Fibroblast of the aortic adventitia (primary cell): ENCODE measurements around the gene GYS1. TPM values are rescaled to one million over a fixed set of nuclear protein-coding genes. Genes with fewer than 3 reads are reported as not detected.

Experiments
- DNase-seq: peaks from one replicate; pipeline ENCODE4 v3.0.0-alpha.2; 2010; ENCODE audit warnings: low read depth
- H3K4me3 ChIP-seq: 2 replicates; pipeline ENCODE4 v1.5.1; 2011; ENCODE audit warnings: low read depth, mild to moderate bottlenecking, control low read depth, low read length, moderate library complexity
- CTCF ChIP-seq: IDR thresholded peaks from 2 replicates; pipeline ENCODE4 v1.5.1; 2011; ENCODE audit warnings: mild to moderate bottlenecking, low read length, control low read depth, inconsistent platforms; ENCODE audit not compliant: insufficient read depth
- total RNA-seq: library from RNA; depleted of rRNA; stranded (reverse); fragments of >200 nt; gene quantifications from 2 replicates; pipeline ENCODE4 v1.2.3, GENCODE V29; 2012; ENCODE audit warnings: low replicate concordance

Gene GYS1
- total RNA-seq, 1 donor: 38.6 TPM

GRCh38 chr19:49009828-49010227 lies 16.7 kb upstream of the GYS1 start:
- no peak for DNase-seq
- TF ChIP-seq CTCF: no peak
- no peak overlapping the region for H3K4me3 ChIP-seq

- no peak for DNase-seq
- no peak for TF ChIP-seq CTCF
- H3K4me3 ChIP-seq: no peak overlapping the region
These were observed 13.8 kb upstream of the GYS1 start for GRCh38 chr19:49006905-49007304.

- no peak for TF ChIP-seq CTCF
- H3K4me3 ChIP-seq: no peak overlapping the region
- no peak for DNase-seq
These were observed 12.0 kb upstream of the GYS1 start for GRCh38 chr19:49004964-49005614.

- DNase-seq: no peak
- H3K4me3 ChIP-seq: no peak overlapping the region
- no peak for TF ChIP-seq CTCF
These were observed 11.0 kb upstream of the GYS1 start for GRCh38 chr19:49004133-49004532.

- no peak overlapping the region for H3K4me3 ChIP-seq
- peak; percentile 70 for DNase-seq
- TF ChIP-seq CTCF: peak; percentile 78
These were observed 6.6 kb upstream of the GYS1 start for GRCh38 chr19:48999481-49000325.

GRCh38 chr19:48997972-48998371 lies 4.9 kb upstream of the GYS1 start:
- peak; percentile 46 for DNase-seq
- peak; percentile 55 for TF ChIP-seq CTCF
- no peak overlapping the region for H3K4me3 ChIP-seq
